ENCODE results near the gene SEPTIN5. TPM values are rescaled to one million over a fixed set of nuclear protein-coding genes. Genes with fewer than 3 reads are reported as not detected.

SEPTIN5 gene
- total and polyA plus RNA-seq, 9 of the 15 experiments (the other 6 are each of a cell fraction or from before 2014, with no cell fraction given): 0.03 to 195 (median 119) TPM

DNA sequence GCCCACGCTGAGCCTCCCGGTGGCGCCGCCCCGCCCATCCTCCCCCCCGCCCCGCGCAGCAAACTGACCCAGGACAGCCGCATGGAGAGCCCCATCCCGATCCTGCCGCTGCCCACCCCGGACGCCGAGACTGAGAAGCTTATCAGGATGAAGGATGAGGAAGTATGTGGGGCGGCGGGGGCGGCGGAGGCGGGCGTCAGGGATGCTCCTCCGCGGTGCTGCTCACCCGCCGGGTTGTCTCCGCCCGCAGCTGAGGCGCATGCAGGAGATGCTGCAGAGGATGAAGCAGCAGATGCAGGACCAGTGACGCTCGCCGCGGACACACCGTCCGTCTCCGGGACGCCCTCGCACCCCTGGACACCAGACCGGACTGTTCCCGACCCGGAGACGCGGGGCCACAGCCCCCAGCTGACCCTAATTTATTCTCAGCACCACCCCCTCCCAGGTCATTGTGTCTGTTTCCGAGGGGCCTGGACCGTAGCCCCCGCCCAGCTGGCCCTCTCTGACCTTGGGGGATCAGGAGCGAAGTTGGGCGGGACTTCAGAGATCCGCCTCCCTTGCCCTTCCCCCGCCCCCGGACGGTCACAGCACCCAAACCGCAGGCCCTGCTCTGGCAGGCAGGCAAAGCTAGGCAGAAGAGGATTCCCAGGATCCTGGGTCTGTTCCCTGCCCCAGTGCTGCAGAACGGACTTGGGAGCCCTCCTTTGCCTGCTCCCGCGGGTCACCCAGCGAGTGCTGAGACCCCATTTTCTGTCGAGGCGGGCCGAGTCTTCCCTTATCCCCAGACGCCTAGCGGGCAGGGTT lies 8.1 kb downstream of the SEPTIN5 start:
- no TSS peak for BruUV-seq (replicated peaks)
- H3K27ac ChIP-seq (ENCODE audit: extremely low read depth, low read depth, low read length): peak overlapping the region; percentile 88
- intact Hi-C loops (cut with micrococcal nuclease): loop anchor here (2.0 to 5.0 kb wide), 2 partner anchors 132 to 425 kb away; partner anchors contain the start of genes GNB1L and RTL10
- TF ChIP-seq CREBBP (IDR thresholded peaks at IDR 0.05; ENCODE audit: low read depth, low read length) (no peak), MCM3 (IDR thresholded peaks at IDR 0.05) (no peak), KAT2B (IDR thresholded peaks at IDR 0.05; ENCODE audit: low read depth, low read length) (no peak), ZNF232 (CRISPR knock-in tag; IDR thresholded peaks at IDR 0.05) (no peak), EP400 (IDR thresholded peaks at IDR 0.05) (no peak), ZNF224 (CRISPR knock-in tag; IDR thresholded peaks at IDR 0.05) (no peak), YY1 (IDR thresholded peaks at IDR 0.05; ENCODE audit: borderline replicate concordance in 1 of 3, control insufficient read depth in 1 of 3, extremely low read depth in 1 of 3, insufficient read depth in 3 of 3, insufficient read length in 1 of 3, insufficient replicate concordance in 2 of 3, low read depth in 1 of 3, low read length in 2 of 3) (peak in 2 of 3 experiments; percentile 21 to 36), STAT6 (CRISPR knock-in tag; IDR thresholded peaks at IDR 0.05) (no peak; the same call in 1 of the 2 replicates), SNRNP70 (optimal IDR thresholded peaks at IDR 0.05; ENCODE audit: low read depth, low read length) (no peak), PHF21A (IDR thresholded peaks at IDR 0.05; ENCODE audit: borderline replicate concordance, low read depth) (peak; percentile 62; the same call in 1 of the 2 replicates), KDM1A (IDR thresholded peaks at IDR 0.05) (no peak), AFF4 (CRISPR knock-in tag; IDR thresholded peaks at IDR 0.05) (no peak), HES1 (IDR thresholded peaks at IDR 0.05; ENCODE audit: low read depth) (no peak)

More for the DNA sequence above, 8.1 kb downstream of the SEPTIN5 start:
- H3K4me3 ChIP-seq: peak overlapping the region; percentile 55; the same call in 1 of the 2 replicates
- FAIRE-seq (peak; percentile 62), DNase-seq (ENCODE audit: extremely low read depth in 1 of 4, low spot score in 3 of 4) (peak; percentile 94 to 97 (median 96)), ATAC-seq (peak; percentile 33)
- WGBS (ENCODE audit: insufficient coverage, low coverage, missing lambda C conversion rate): 5% methylated on average over 60 of the region's 60 CpGs
- peaks cover 51% of the 10 kb centered on the region for H3K79me2 ChIP-seq (ENCODE audit: control insufficient read depth, insufficient read depth, low read length)
- H3K4me2 ChIP-seq (ENCODE audit: insufficient read depth, low read length): peak overlapping the region; percentile 80
- 0 out of 2 replicates have a peak, but pooled peaks cover 2% of the 10 kb centered on the region for H3K9me3 ChIP-seq (replicated peaks; ENCODE audit: control insufficient read depth, insufficient read depth, low read depth, low read length)
- ChIA-PET CTCF (ENCODE audit: low intra/inter-chr PET ratio) (interaction anchor here (0.7 to 1.2 kb wide), 4 partner anchors 188 to 394 kb away, joined by 3 to 5 read pairs (median 4); no protein-coding TSS in a partner anchor), POLR2A (interaction anchor here (0.6 to 2.8 kb wide), 14 partner anchors 8 to 686 kb away, joined by 3 to 20 read pairs (median 4); partner anchors contain the start of gene TRMT2A)
- in situ Hi-C loops (cut with MboI): loop anchor here (10.0 kb wide), 1 partner anchor 392 kb away; the partner anchor contains the start of genes RANBP1 and TRMT2A
- H3K9me1 ChIP-seq (ENCODE audit: control insufficient read depth, insufficient read depth, low read length): peaks cover 27% of the 10 kb centered on the region
- peak overlapping the region; percentile 76 for H2AFZ ChIP-seq (ENCODE audit: low read depth, low read length)
- H3K27me3 ChIP-seq (ENCODE audit: control insufficient read depth in 2 of 2, insufficient read depth in 2 of 2, low read length in 2 of 2): no peaks in the 10 kb centered on the region
- peaks cover 59 to 90% of the 10 kb centered on the region in 2 experiments for H3K4me1 ChIP-seq (replicated peaks in 1 of 2; ENCODE audit: control insufficient read depth in 2 of 2, insufficient read depth in 2 of 2, low read length in 2 of 2)
- peaks cover 40% of the 10 kb centered on the region for H3K36me3 ChIP-seq (ENCODE audit: control insufficient read depth, insufficient read depth, low read length)
- H4K20me1 ChIP-seq (replicated peaks; ENCODE audit: control insufficient read depth, insufficient read depth, low read length): peaks cover 42% of the 10 kb centered on the region
- H3K9ac ChIP-seq (ENCODE audit: insufficient read depth in 1 of 2, low read depth in 2 of 2, low read length in 2 of 2): peak overlapping the region; percentile 70 to 98
